ENCODE results near the gene FMOD. TPM values are rescaled to one million over a fixed set of nuclear protein-coding genes. Genes with fewer than 3 reads are reported as not detected.

The FMOD gene
- total RNA-seq, 4 donors from 2014 or later = 67.7 to 173 (median 111) TPM

DNA sequence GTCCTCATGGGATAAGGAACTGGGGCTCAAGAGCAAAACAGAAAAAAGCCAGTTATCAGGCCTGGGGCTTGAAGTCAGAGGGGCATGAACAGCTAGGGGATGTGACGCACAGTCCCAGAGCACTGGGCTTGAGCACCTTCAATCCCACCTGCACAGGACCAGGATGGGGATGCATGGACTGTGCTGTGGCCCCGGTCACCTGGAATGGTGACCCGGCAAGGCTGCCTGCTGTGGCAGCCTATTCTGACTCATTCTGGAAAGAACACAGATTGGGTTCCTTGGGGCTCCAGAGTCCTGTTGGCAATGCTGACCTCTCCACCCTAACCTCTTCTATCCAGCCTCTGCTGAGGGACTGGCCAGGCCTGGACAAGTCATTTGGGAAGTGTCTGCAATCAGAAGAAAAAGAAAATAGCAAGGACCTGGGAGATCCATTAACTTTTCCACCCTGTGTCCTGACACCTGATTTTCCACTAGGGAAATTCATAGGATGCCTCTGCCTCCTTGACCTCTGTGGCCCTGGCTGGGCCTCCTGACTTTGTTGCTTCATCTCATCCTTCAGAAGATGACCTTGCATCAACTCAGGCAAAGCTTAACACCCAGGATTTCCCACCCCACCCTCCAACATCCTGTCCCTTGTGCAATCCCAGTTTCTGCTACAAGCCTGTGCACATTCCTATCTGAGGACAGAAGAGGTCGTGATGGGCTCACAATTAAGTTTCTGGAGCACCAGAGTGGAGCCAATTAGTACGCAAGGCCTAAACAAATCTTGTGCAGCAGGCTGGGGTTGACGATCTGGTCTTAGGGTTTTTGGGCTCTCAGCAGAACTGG, 17.9 kb upstream of the FMOD start:
- 75 to 77% methylated on average over 4 to 5 of the region's 6 CpGs for WGBS, 2 donors
- TF ChIP-seq, protein P1, sequence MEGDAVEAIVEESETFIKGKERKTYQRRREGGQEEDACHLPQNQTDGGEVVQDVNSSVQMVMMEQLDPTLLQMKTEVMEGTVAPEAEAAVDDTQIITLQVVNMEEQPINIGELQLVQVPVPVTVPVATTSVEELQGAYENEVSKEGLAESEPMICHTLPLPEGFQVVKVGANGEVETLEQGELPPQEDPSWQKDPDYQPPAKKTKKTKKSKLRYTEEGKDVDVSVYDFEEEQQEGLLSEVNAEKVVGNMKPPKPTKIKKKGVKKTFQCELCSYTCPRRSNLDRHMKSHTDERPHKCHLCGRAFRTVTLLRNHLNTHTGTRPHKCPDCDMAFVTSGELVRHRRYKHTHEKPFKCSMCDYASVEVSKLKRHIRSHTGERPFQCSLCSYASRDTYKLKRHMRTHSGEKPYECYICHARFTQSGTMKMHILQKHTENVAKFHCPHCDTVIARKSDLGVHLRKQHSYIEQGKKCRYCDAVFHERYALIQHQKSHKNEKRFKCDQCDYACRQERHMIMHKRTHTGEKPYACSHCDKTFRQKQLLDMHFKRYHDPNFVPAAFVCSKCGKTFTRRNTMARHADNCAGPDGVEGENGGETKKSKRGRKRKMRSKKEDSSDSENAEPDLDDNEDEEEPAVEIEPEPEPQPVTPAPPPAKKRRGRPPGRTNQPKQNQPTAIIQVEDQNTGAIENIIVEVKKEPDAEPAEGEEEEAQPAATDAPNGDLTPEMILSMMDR (IDR thresholded peaks at IDR 0.05) = peak in 1 of 6 experiments; percentile 21
- TF ChIP-seq POLR2A (IDR thresholded peaks at IDR 0.05) = no peak
- Histone ChIP-seq H3K36me3 (no peaks in the 10 kb centered on the region), H3K27me3 (no peaks in the 10 kb centered on the region), H3K9me3 (no peaks in the 10 kb centered on the region), H3K4me3 (replicated peaks in 1 of 3) (no peak overlapping the region), H3K4me1 (peaks cover 0 to 7% of the 10 kb centered on the region in 2 donors), H3K27ac (no peak overlapping the region)
- intact Hi-C loops (cut with DNase I) = no loop called here
- DNase-seq = peak; percentile 12 to 34

DNA sequence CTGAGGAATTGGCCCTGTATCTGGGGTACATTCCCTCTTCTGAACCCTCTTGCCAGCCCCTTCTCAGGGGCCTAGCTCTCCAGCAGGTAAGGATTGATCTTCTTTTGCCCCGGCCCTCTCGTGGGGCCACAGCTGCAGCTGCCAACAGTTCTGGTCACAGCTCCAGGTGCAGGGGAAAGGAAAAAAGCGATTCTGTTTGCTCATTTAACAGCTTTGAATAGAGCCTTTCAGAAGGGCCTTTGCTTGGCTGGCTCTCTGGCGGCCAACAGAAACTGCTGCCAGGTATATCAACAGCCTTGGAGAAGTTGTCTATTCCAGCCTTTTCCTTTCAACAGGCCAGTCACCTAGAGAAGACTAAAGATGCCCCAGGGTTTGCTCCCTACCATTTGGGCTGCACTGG, 16.1 kb upstream of the FMOD start:
- no peak overlapping the region for H3K4me3 ChIP-seq (replicated peaks in 1 of 3)
- intact Hi-C loops (cut with DNase I) = no loop called here
- no peak overlapping the region for H3K27ac ChIP-seq
- no peaks in the 10 kb centered on the region for H3K36me3 ChIP-seq
- peaks cover 0 to 7% of the 10 kb centered on the region in 2 donors for H3K4me1 ChIP-seq
- TF ChIP-seq, protein P1 (IDR thresholded peaks at IDR 0.05) = no peak
- TF ChIP-seq POLR2A (IDR thresholded peaks at IDR 0.05) = no peak
- no peaks in the 10 kb centered on the region for H3K9me3 ChIP-seq
- no peaks in the 10 kb centered on the region for H3K27me3 ChIP-seq
- peak in 1 of 2 donors; percentile 39 for DNase-seq
- 44 to 55% methylated on average over 4 of the region's 4 CpGs for WGBS, 2 donors

DNA sequence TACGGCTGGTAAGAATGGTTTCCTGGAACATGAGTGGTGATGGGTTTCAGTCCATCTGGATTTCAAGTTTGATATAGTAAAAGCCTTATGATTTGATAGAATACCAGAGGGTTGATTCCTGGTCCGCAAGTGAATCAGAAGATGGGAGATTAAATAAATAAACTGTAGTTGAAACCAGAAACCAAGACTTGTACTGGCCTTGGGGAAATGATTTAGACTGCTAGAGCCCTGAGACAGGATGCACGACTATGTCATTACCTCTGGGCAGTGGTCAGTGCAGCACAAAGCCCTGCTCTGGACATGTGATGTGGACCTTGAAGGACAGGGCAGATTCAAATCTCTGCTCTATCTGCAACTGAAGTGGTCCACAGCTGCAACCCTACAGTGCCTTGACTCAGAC, 15.6 kb upstream of the FMOD start:
- H3K27ac ChIP-seq = no peak overlapping the region
- intact Hi-C loops (cut with DNase I) = no loop called here
- H3K36me3 ChIP-seq = no peaks in the 10 kb centered on the region
- DNase-seq = no peak
- no peaks in the 10 kb centered on the region for H3K27me3 ChIP-seq
- no peak overlapping the region for H3K4me3 ChIP-seq (replicated peaks in 1 of 3)
- WGBS, 2 donors = 86 to 95% methylated on average over 3 of the region's 3 CpGs
- TF ChIP-seq POLR2A (IDR thresholded peaks at IDR 0.05) = no peak
- TF ChIP-seq, protein P1 (IDR thresholded peaks at IDR 0.05) = no peak
- H3K4me1 ChIP-seq = peaks cover 0 to 7% of the 10 kb centered on the region in 2 donors
- H3K9me3 ChIP-seq = no peaks in the 10 kb centered on the region

DNA sequence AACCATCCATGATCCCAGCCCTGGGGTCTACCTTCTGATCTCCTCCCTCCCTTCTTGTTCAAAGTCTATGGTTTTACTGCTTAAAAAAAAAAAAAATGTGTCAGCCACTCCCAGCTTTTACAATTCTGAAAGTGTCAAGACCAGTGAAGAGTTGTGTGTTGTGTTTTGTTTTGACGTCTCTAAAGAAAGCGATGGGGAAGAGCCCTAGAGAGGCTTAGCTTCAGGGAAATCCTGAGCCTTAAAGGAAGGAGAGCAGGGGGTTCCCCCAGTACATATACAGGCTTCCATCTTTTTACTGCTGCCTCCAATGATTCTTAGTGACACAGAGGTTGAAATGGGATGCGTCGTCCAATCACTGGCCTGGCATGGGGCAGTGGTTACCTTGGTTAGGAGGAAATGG, 13.9 kb upstream of the FMOD start:
- no peak overlapping the region for H3K4me3 ChIP-seq (replicated peaks in 1 of 3)
- DNase-seq = no peak
- H3K27me3 ChIP-seq = no peaks in the 10 kb centered on the region
- WGBS, 2 donors = 80 to 86% methylated on average over 3 to 4 of the region's 4 CpGs
- H3K4me1 ChIP-seq = peaks cover 0 to 7% of the 10 kb centered on the region in 2 donors
- no peaks in the 10 kb centered on the region for H3K9me3 ChIP-seq
- TF ChIP-seq POLR2A (IDR thresholded peaks at IDR 0.05) = no peak
- TF ChIP-seq, protein P1 (IDR thresholded peaks at IDR 0.05) = no peak
- H3K27ac ChIP-seq = no peak overlapping the region
- no peaks in the 10 kb centered on the region for H3K36me3 ChIP-seq
- intact Hi-C loops (cut with DNase I) = no loop called here

DNA sequence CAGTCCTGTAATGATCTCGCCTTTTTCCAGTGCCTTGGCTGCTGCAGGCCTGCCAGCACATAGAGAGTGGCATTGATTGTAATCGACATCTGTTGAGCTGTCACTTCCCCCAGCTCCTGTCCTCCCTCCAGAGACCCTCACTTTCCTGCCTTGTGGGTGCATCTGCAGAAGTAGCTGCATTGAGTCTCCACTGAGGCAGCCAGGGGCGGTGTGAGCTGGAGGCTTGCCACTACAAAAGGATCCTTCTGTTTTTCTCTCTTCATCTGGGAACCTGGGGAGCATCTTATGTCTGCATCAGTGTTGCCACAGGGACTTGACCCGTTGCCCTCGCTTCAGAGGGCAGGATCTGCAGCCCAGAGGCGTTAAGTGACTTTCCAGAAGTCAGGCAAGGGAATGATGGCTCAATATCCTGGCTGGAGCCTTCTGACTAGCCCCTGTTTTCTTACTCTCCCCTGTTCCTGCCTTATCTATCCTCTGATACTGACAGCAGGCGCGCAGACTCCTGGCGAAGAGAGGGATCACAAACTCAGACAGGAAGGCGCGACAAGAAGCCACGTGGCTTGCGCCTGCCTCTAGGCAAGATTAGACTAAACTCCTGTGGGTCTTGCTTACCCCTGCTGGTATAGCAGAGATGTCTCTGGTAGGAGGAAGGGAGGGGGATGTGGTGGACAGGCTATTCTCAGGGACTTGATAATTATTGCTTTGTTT, 13.3 kb upstream of the FMOD start:
- intact Hi-C loops (cut with DNase I) = no loop called here
- peaks cover 0 to 7% of the 10 kb centered on the region in 2 donors for H3K4me1 ChIP-seq
- H3K4me3 ChIP-seq (replicated peaks in 1 of 3) = no peak overlapping the region
- no peaks in the 10 kb centered on the region for H3K9me3 ChIP-seq
- WGBS, 2 donors = 62 to 71% methylated on average over 13 of the region's 13 CpGs
- DNase-seq = no peak
- no peaks in the 10 kb centered on the region for H3K27me3 ChIP-seq
- no peak for TF ChIP-seq POLR2A (IDR thresholded peaks at IDR 0.05)
- TF ChIP-seq, protein P1 (IDR thresholded peaks at IDR 0.05) = no peak
- H3K36me3 ChIP-seq = no peaks in the 10 kb centered on the region
- H3K27ac ChIP-seq = no peak overlapping the region

All from thyroid gland (tissue), 4 donors.